Liver (tissue), 9 donors: Measurements from ENCODE around the gene EFCAB14. TPM values are rescaled to one million over a fixed set of nuclear protein-coding genes. Genes with fewer than 3 reads are reported as not detected.

Source experiments
- DNase-seq: peaks from one replicate; pipeline ENCODE4 v3.0.0-alpha.2; 2017; ENCODE audit warnings: low spot score
- H3K27ac ChIP-seq, 2 donors: one replicate each; pipeline ENCODE4 v1.7.0; 2013; ENCODE audit warnings: inconsistent platforms in 2 of 2, low read length in 2 of 2, control low read depth in 1 of 2, low read depth in 1 of 2, mild to moderate bottlenecking in 1 of 2
- H3K27me3 ChIP-seq, 4 donors: one replicate each; pipeline versions ENCODE4 v1.6.1 to v1.7.0; 2013; ENCODE audit warnings: low read length in 3 of 4, inconsistent platforms in 1 of 4, mild to moderate bottlenecking in 1 of 4, moderate library complexity in 1 of 4; ENCODE audit not compliant: control insufficient read depth in 4 of 4, insufficient read depth in 4 of 4
- H3K36me3 ChIP-seq, 4 donors: one replicate each; pipeline versions ENCODE4 v1.6.1 to v1.7.0; 2013; ENCODE audit warnings: low read length in 3 of 4, mild to moderate bottlenecking in 3 of 4, low read depth in 1 of 4, moderate library complexity in 1 of 4; ENCODE audit not compliant: control insufficient read depth in 4 of 4, insufficient read depth in 3 of 4
- H3K4me1 ChIP-seq, 4 donors: one replicate each; pipeline versions ENCODE4 v1.6.1 to v1.7.0; 2013; ENCODE audit warnings: low read length in 3 of 4, mild to moderate bottlenecking in 3 of 4, moderate library complexity in 1 of 4; ENCODE audit not compliant: control insufficient read depth in 4 of 4, insufficient read depth in 4 of 4
- H3K4me3 ChIP-seq, 3 donors: one replicate each; pipeline versions ENCODE4 v1.6.1 to v1.7.0; 2013; ENCODE audit warnings: low read length in 3 of 3, control low read depth in 1 of 3, low read depth in 1 of 3, mild to moderate bottlenecking in 1 of 3
- H3K9ac ChIP-seq, 2 donors: one replicate each; pipeline ENCODE4 v1.7.0; 2013; ENCODE audit warnings: low read length in 2 of 2, mild to moderate bottlenecking in 2 of 2, moderate library complexity in 2 of 2, control low read depth in 1 of 2, low read depth in 1 of 2
- H3K9me3 ChIP-seq, 4 donors: one replicate each; pipeline versions ENCODE4 v1.6.1 to v1.7.0; 2013; ENCODE audit warnings: low read length in 3 of 4; ENCODE audit not compliant: control insufficient read depth in 4 of 4
- EGR1 ChIP-seq, 2 donors: IDR thresholded peaks; 2 replicates each; pipeline ENCODE4 v1.6.1; 2016 to 2018; ENCODE audit warnings: antibody characterized with exemption in 2 of 2, low read depth in 2 of 2
- FOXA1 ChIP-seq: IDR thresholded peaks from 2 replicates; pipeline ENCODE4 v1.6.1; 2016; ENCODE audit warnings: antibody characterized with exemption
- FOXA2 ChIP-seq: IDR thresholded peaks from 2 replicates; pipeline ENCODE4 v1.6.1; 2016; ENCODE audit warnings: antibody characterized with exemption
- GABPA ChIP-seq, 2 donors: IDR thresholded peaks in 1 of 2; conservative IDR thresholded peaks in 1 of 2; 2 replicates each; pipeline ENCODE4 v1.6.1; 2016; ENCODE audit warnings: antibody characterized with exemption in 2 of 2, mild to moderate bottlenecking in 1 of 2, moderate library complexity in 1 of 2
- HNF4A ChIP-seq, 2 donors: conservative IDR thresholded peaks; 2 replicates each; pipeline ENCODE4 v1.6.1; 2016; ENCODE audit warnings: antibody characterized with exemption in 2 of 2, mild to moderate bottlenecking in 2 of 2
- HNF4G ChIP-seq: IDR thresholded peaks from 2 replicates; pipeline ENCODE4 v1.6.1; 2016; ENCODE audit warnings: antibody characterized with exemption
- JUND ChIP-seq, 2 donors: IDR thresholded peaks; 2 replicates each; pipeline ENCODE4 v1.6.1; 2016; ENCODE audit warnings: antibody characterized with exemption in 2 of 2
- NR2F2 ChIP-seq: IDR thresholded peaks from 2 replicates; pipeline ENCODE4 v1.6.1; 2016; ENCODE audit warnings: antibody characterized with exemption
- RXRA ChIP-seq, 2 donors: IDR thresholded peaks; 2 replicates each; pipeline ENCODE4 v1.6.1; 2017 to 2018; ENCODE audit warnings: antibody characterized with exemption in 2 of 2, mild to moderate bottlenecking in 1 of 2
- SP1 ChIP-seq: IDR thresholded peaks from 2 replicates; pipeline ENCODE4 v1.6.1; 2018; ENCODE audit warnings: antibody characterized with exemption, mild to moderate bottlenecking
- WGBS: extraction: QIAGEN DNeasy Blood & Tissue Kit; methylation state at CpG from one replicate; pipeline ENCODE4 v1.1.7; 2013; 5-methylcytosine and 5-hydroxymethylcytosine counted together
- polyA plus RNA-seq, 2 donors: library from polyadenylated mRNA; stranded (reverse) in 1 of 2; unstranded in 1 of 2; fragments of 200-250 nt in 1 of 2; fragments of >200 nt in 1 of 2; fragmentation: Nextera tagmentation in 1 of 2; extraction: Ambion mirVana in 1 of 2; gene quantifications; one replicate each; pipeline versions ENCODE4 v1.2.1 to v1.2.3, GENCODE V29; 2013 to 2015
- total RNA-seq, 2 donors: library from RNA; depleted of rRNA; stranded (reverse); fragments of >200 nt; gene quantifications; one replicate each; pipeline ENCODE4 v1.2.3, GENCODE V29; 2014
- TF ChIP-seq, protein P1 (sequence below): IDR thresholded peaks from 2 replicates; pipeline ENCODE4 v1.6.1; 2016; ENCODE audit warnings: antibody characterized with exemption
- TF ChIP-seq, protein P2 (sequence below): IDR thresholded peaks from 2 replicates; pipeline ENCODE4 v1.6.1; 2016; ENCODE audit warnings: antibody characterized with exemption
- TF ChIP-seq, protein P3 (sequence below): IDR thresholded peaks from 2 replicates; pipeline ENCODE4 v1.6.1; 2016; ENCODE audit warnings: antibody characterized with exemption
- TF ChIP-seq, protein P4 (sequence below): fragments of 150-350 bp; IDR thresholded peaks from 2 replicates; pipeline ENCODE4 v1.5.1; 2017; ENCODE audit warnings: improper control_type of control experiment, low read depth, low read length; ENCODE audit not compliant: missing input control
- donor health status: healthy.
- donor health status: healthy.
- donor health status: healthy.
- donor health status: healthy.
- donor health status: healthy.

Gene EFCAB14
- total and polyA plus RNA-seq, 4 donors = 14.8 to 34.6 (median 23.7) TPM

DNA sequence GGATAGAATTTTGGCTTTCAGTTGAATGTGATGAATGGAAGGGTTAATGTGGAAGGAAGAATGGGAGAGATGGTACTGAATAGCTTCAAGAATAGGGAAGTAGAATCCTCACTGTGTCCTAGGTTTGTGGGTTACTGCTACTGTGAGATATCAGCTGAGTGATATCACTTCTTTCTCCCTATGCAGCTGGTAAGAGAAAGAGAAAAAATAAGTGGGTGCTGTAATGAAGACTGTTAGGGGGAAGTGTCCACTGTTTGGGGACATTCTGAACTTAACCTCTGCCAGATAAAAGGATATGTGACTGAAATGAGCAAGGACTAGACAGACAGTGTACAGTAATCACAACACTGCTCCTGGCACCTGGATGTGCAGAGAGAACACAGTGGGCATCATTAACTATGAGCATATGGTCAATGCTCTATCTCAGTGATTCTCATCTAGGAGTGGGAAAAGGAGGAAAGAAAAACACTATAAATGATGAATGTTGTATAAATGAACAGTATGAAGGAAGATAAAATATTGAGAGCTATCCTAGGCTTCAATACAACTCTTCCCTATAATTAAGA, 76.7 kb downstream of the EFCAB14 start:
- peaks cover 0 to 11% (median 2%) of the 10 kb centered on the region in 4 donors for H3K36me3 ChIP-seq
- H3K9ac ChIP-seq = no peak overlapping the region
- H3K9me3 ChIP-seq = no peaks in the 10 kb centered on the region
- TF ChIP-seq EGR1 (IDR thresholded peaks at IDR 0.05; ENCODE audit: low read depth in 2 of 2) (no peak), SP1 (no peak), FOXA1 (no peak), HNF4G (no peak), GABPA (IDR thresholded peaks at IDR 0.05 in 1 of 2, conservative IDR thresholded peaks at IDR 0.05 in 1 of 2) (no peak), HNF4A (conservative IDR thresholded peaks at IDR 0.05) (no peak), RXRA (IDR thresholded peaks at IDR 0.05) (no peak), NR2F2 (no peak)
- TF ChIP-seq, protein P1, sequence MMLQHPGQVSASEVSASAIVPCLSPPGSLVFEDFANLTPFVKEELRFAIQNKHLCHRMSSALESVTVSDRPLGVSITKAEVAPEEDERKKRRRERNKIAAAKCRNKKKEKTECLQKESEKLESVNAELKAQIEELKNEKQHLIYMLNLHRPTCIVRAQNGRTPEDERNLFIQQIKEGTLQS = no peak
- TF ChIP-seq, protein P2, sequence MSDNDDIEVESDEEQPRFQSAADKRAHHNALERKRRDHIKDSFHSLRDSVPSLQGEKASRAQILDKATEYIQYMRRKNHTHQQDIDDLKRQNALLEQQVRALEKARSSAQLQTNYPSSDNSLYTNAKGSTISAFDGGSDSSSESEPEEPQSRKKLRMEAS = no peak
- no peak overlapping the region for H3K27ac ChIP-seq
- H3K4me1 ChIP-seq = peaks cover 0 to 7% (median 2%) of the 10 kb centered on the region in 4 donors
- no peak for DNase-seq
- no peak overlapping the region for H3K4me3 ChIP-seq
- no peaks in the 10 kb centered on the region for H3K27me3 ChIP-seq

GRCh38 chr1:46639547-46639946, 79.4 kb downstream of the EFCAB14 start:
- H3K27me3 ChIP-seq = no peaks in the 10 kb centered on the region
- no peaks in the 10 kb centered on the region for H3K9me3 ChIP-seq
- no peak overlapping the region for H3K9ac ChIP-seq
- no peak overlapping the region for H3K27ac ChIP-seq
- H3K36me3 ChIP-seq = peaks cover 0 to 21% (median 16%) of the 10 kb centered on the region in 4 donors
- H3K4me1 ChIP-seq = peaks cover 0 to 7% (median 2%) of the 10 kb centered on the region in 4 donors
- H3K4me3 ChIP-seq = no peak overlapping the region
- DNase-seq = no peak
- WGBS = 90% methylated on average over 1 of the region's 1 CpG
- TF ChIP-seq, protein P1 = no peak
- TF ChIP-seq, protein P2 = no peak
- TF ChIP-seq FOXA1 = no peak
- TF ChIP-seq, protein P3, sequence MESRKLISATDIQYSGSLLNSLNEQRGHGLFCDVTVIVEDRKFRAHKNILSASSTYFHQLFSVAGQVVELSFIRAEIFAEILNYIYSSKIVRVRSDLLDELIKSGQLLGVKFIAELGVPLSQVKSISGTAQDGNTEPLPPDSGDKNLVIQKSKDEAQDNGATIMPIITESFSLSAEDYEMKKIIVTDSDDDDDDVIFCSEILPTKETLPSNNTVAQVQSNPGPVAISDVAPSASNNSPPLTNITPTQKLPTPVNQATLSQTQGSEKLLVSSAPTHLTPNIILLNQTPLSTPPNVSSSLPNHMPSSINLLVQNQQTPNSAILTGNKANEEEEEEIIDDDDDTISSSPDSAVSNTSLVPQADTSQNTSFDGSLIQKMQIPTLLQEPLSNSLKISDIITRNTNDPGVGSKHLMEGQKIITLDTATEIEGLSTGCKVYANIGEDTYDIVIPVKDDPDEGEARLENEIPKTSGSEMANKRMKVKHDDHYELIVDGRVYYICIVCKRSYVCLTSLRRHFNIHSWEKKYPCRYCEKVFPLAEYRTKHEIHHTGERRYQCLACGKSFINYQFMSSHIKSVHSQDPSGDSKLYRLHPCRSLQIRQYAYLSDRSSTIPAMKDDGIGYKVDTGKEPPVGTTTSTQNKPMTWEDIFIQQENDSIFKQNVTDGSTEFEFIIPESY = no peak
- no peak for TF ChIP-seq FOXA2
- TF ChIP-seq JUND (IDR thresholded peaks at IDR 0.05) = no peak

- Histone ChIP-seq H3K9me3 (no peaks in the 10 kb centered on the region), H3K27me3 (no peaks in the 10 kb centered on the region), H3K9ac (no peak overlapping the region), H3K27ac (no peak overlapping the region), H3K36me3 (peaks cover 0 to 27% (median 18%) of the 10 kb centered on the region in 4 donors), H3K4me3 (no peak overlapping the region), H3K4me1 (peaks cover 0 to 7% (median 2%) of the 10 kb centered on the region in 4 donors)
- no peak for DNase-seq
- TF ChIP-seq GABPA (IDR thresholded peaks at IDR 0.05 in 1 of 2, conservative IDR thresholded peaks at IDR 0.05 in 1 of 2) (no peak), HNF4G (no peak), HNF4A (conservative IDR thresholded peaks at IDR 0.05) (no peak), RXRA (IDR thresholded peaks at IDR 0.05) (no peak)
- TF ChIP-seq, protein P4, sequence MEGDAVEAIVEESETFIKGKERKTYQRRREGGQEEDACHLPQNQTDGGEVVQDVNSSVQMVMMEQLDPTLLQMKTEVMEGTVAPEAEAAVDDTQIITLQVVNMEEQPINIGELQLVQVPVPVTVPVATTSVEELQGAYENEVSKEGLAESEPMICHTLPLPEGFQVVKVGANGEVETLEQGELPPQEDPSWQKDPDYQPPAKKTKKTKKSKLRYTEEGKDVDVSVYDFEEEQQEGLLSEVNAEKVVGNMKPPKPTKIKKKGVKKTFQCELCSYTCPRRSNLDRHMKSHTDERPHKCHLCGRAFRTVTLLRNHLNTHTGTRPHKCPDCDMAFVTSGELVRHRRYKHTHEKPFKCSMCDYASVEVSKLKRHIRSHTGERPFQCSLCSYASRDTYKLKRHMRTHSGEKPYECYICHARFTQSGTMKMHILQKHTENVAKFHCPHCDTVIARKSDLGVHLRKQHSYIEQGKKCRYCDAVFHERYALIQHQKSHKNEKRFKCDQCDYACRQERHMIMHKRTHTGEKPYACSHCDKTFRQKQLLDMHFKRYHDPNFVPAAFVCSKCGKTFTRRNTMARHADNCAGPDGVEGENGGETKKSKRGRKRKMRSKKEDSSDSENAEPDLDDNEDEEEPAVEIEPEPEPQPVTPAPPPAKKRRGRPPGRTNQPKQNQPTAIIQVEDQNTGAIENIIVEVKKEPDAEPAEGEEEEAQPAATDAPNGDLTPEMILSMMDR = no peak
- TF ChIP-seq, protein P1 = no peak
Measured at GRCh38 chr1:46638921-46639320, 80.0 kb downstream of the EFCAB14 start.
